B cell (primary cell): ENCODE measurements around the gene UTP15. TPM values are rescaled to one million over a fixed set of nuclear protein-coding genes. Genes with fewer than 3 reads are reported as not detected.

ENCODE experiments used
- ATAC-seq: fragments of 200-7000 bp; cut with Tn5 transposase; one replicate; pipeline ENCODE4 v1.10.0; 2021; ENCODE audit warnings: low read depth, mild to moderate bottlenecking, moderate number of reproducible peaks, moderate library complexity
- CTCF ChIA-PET: fragments of 350-600 bp; sonication (Branson Sonifier 250); formaldehyde crosslinking; loops from one replicate; lab custom pipeline; 2021; ENCODE audit warnings: antibody characterized with exemption, inconsistent platforms; lab: Charles Lee
- POLR2A ChIA-PET: fragments of 350-600 bp; sonication (Branson Sonifier 250); formaldehyde crosslinking; loops from one replicate; lab custom pipeline; 2021; ENCODE audit warnings: antibody characterized with exemption; lab: Charles Lee
- DNase-seq: peaks from one replicate; pipeline ENCODE4 v3.0.0; 2013
- H2AFZ ChIP-seq: 2 replicates; pipeline ENCODE4 v1.6.1; 2012; ENCODE audit warnings: mild to moderate bottlenecking, low read depth, low read length; ENCODE audit not compliant: insufficient read depth, poor library complexity, severe bottlenecking
- H3K27ac ChIP-seq, 2 donors: 1 replicate in 1 of 2; 2 replicates in 1 of 2; pipeline ENCODE4 v1.5.1; 2012 to 2013; ENCODE audit warnings: low read length in 2 of 2, mild to moderate bottlenecking in 2 of 2, moderate library complexity in 1 of 2
- H3K27me3 ChIP-seq, 4 experiments: fragments of 200-600 bp in 1 of 4; sonication (generic) in 1 of 4; replicated peaks in 1 of 4; 1 replicate in 2 of 4; 2 replicates in 2 of 4; pipeline versions ENCODE4 v1.6.1 to v1.7.0; 2013 to 2016; ENCODE audit warnings: low read length in 3 of 4, mild to moderate bottlenecking in 2 of 4, mixed read lengths in 1 of 4, moderate library complexity in 1 of 4; ENCODE audit not compliant: insufficient read depth in 4 of 4, control insufficient read depth in 3 of 4; ENCODE audit errors: control extremely low read depth in 1 of 4
- H3K36me3 ChIP-seq, 2 experiments: replicated peaks in 1 of 2; 1 replicate in 1 of 2; 2 replicates in 1 of 2; pipeline versions ENCODE4 v1.6.1 to v1.7.1; 2013; ENCODE audit warnings: low read length in 1 of 2; ENCODE audit not compliant: insufficient read depth in 2 of 2, control insufficient read depth in 1 of 2; ENCODE audit errors: control extremely low read depth in 1 of 2, extremely low read depth in 1 of 2
- H3K4me1 ChIP-seq, 2 donors: fragments of 200-600 bp in 1 of 2; sonication (generic) in 1 of 2; 1 replicate in 1 of 2; 2 replicates in 1 of 2; pipeline versions ENCODE4 v1.5.1 to v1.6.1; 2013 to 2017; ENCODE audit warnings: low read length in 2 of 2; ENCODE audit not compliant: control insufficient read depth in 2 of 2, insufficient read depth in 2 of 2
- H3K4me2 ChIP-seq: replicated peaks from 2 replicates; pipeline ENCODE3; 2012; ENCODE audit warnings: mild to moderate bottlenecking, low read depth, low read length; ENCODE audit not compliant: poor library complexity, severe bottlenecking
- H3K4me3 ChIP-seq, 5 experiments: fragments of 200-600 bp in 1 of 5; sonication (generic) in 1 of 5; 1 replicate in 3 of 5; 2 replicates in 2 of 5; pipeline versions ENCODE4 v1.5.1 to v1.7.0; 2011 to 2016; ENCODE audit warnings: low read length in 4 of 5, mild to moderate bottlenecking in 4 of 5, low read depth in 2 of 5, control low read depth in 1 of 5, moderate library complexity in 1 of 5; ENCODE audit not compliant: insufficient read depth in 1 of 5; ENCODE audit errors: control extremely low read depth in 1 of 5, extremely low read depth in 1 of 5
- H3K79me2 ChIP-seq: fragments of 200-600 bp; sonication (generic); one replicate; pipeline ENCODE4 v1.6.0; 2016; ENCODE audit warnings: low read length; ENCODE audit not compliant: control insufficient read depth, insufficient read depth
- H3K9ac ChIP-seq: fragments of 200-600 bp; sonication (generic); 2 replicates; pipeline ENCODE4 v1.6.1; 2017; ENCODE audit warnings: mild to moderate bottlenecking, low read length, moderate library complexity
- H3K9me3 ChIP-seq, 3 donors: one replicate each; pipeline versions ENCODE4 v1.6.1 to v1.7.1; 2013; ENCODE audit warnings: low read length in 2 of 3; ENCODE audit not compliant: control insufficient read depth in 2 of 3, insufficient read depth in 1 of 3; ENCODE audit errors: control extremely low read depth in 1 of 3
- H4K20me1 ChIP-seq: 2 replicates; pipeline ENCODE4 v1.6.0; 2012; ENCODE audit warnings: mild to moderate bottlenecking, low read length; ENCODE audit not compliant: insufficient read depth, control insufficient read depth, poor library complexity, severe bottlenecking
- H3K27ac Mint-ChIP-seq: one replicate; pipeline ENCODE4 v1.8.0; 2021; ENCODE audit warnings: mixed read lengths
- H3K27me3 Mint-ChIP-seq: one replicate; pipeline ENCODE4 v1.8.0; 2021; ENCODE audit warnings: mixed read lengths
- H3K4me1 Mint-ChIP-seq: one replicate; pipeline ENCODE4 v1.8.0; 2021; ENCODE audit warnings: mixed read lengths
- H3K4me3 Mint-ChIP-seq: one replicate; pipeline ENCODE4 v1.8.0; 2021; ENCODE audit warnings: mixed read lengths
- H3K9me3 Mint-ChIP-seq: one replicate; pipeline ENCODE4 v1.8.0; 2022; ENCODE audit warnings: mixed read lengths; ENCODE audit not compliant: insufficient read depth
- EZH2 ChIP-seq: IDR thresholded peaks from 2 replicates; pipeline ENCODE4 v1.6.1; 2012; ENCODE audit warnings: borderline replicate concordance, low read depth, mild to moderate bottlenecking, moderate library complexity, low read length; ENCODE audit not compliant: insufficient read depth, poor library complexity, severe bottlenecking
- WGBS: methylation state at CpG from one replicate; pipeline ENCODE4 v1.1.5; 2013; ENCODE audit warnings: missing lambda C conversion rate; ENCODE audit not compliant: insufficient coverage; 5-methylcytosine and 5-hydroxymethylcytosine counted together
- intact Hi-C: fragments of 100-400 bp; cut with micrococcal nuclease; formaldehyde crosslinking; loops from one replicate; pipeline ENCODE4 v1.10.0; 2022
- polyA plus RNA-seq: library from polyadenylated mRNA; depleted of rRNA; stranded (reverse); fragments of >200 nt; gene quantifications from 2 replicates; pipeline ENCODE4 v1.2.3, GENCODE V29; 2012
- total RNA-seq, 2 donors: library from RNA; stranded (reverse); fragments of 120-200 nt in 1 of 2; gene quantifications; 1 replicate in 1 of 2; 2 replicates in 1 of 2; pipeline versions ENCODE4 v1.2.3 to v1.2.4, GENCODE V29; 2013 to 2022
- TF ChIP-seq, protein P1 (sequence below): fragments of 200-600 bp; IDR thresholded peaks from one replicate; pipeline ENCODE4 v1.8.0; 2022; ENCODE audit warnings: antibody characterized with exemption, mild to moderate bottlenecking

Gene UTP15
- total and polyA plus RNA-seq, 2 donors (not counting 1 experiment from before 2014, with no cell fraction given) = 17.1 to 25.3 TPM

- no peak for ATAC-seq
- Histone ChIP-seq H3K9ac (no peak overlapping the region), H4K20me1 (no peaks in the 10 kb centered on the region), H3K4me3 (no peak overlapping the region), H3K36me3 (no peaks in the 10 kb centered on the region), H3K27me3 (peaks cover 0 to 6% (median 3%) of the 10 kb centered on the region in 4 experiments), H3K4me2 (no peak overlapping the region), H3K4me1 (no peaks in the 10 kb centered on the region), H3K79me2 (no peaks in the 10 kb centered on the region), H3K27ac (no peak overlapping the region), H3K9me3 (no peaks in the 10 kb centered on the region), H2AFZ (no peak overlapping the region)
- no peak for DNase-seq
- Mint-ChIP-seq H3K27ac (no peak overlapping the region), H3K27me3 (peaks cover 32% of the 10 kb centered on the region), H3K9me3 (no peaks in the 10 kb centered on the region), H3K4me3 (no peak overlapping the region), H3K4me1 (no peaks in the 10 kb centered on the region)
- WGBS = 100% methylated on average over 2 of the region's 2 CpGs
- intact Hi-C loops = loop anchor here (10.0 kb wide), 1 partner anchor 585 kb away; the partner anchor contains the start of gene FCHO2
- ChIA-PET CTCF (interaction anchor here (0.7 to 1.7 kb wide), 4 partner anchors 8 to 53 kb away, joined by 3 to 7 read pairs (median 4); no protein-coding TSS in a partner anchor), POLR2A (no interaction called here)
- TF ChIP-seq EZH2 = no peak
- TF ChIP-seq, protein P1, sequence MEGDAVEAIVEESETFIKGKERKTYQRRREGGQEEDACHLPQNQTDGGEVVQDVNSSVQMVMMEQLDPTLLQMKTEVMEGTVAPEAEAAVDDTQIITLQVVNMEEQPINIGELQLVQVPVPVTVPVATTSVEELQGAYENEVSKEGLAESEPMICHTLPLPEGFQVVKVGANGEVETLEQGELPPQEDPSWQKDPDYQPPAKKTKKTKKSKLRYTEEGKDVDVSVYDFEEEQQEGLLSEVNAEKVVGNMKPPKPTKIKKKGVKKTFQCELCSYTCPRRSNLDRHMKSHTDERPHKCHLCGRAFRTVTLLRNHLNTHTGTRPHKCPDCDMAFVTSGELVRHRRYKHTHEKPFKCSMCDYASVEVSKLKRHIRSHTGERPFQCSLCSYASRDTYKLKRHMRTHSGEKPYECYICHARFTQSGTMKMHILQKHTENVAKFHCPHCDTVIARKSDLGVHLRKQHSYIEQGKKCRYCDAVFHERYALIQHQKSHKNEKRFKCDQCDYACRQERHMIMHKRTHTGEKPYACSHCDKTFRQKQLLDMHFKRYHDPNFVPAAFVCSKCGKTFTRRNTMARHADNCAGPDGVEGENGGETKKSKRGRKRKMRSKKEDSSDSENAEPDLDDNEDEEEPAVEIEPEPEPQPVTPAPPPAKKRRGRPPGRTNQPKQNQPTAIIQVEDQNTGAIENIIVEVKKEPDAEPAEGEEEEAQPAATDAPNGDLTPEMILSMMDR = no peak
Observed at GRCh38 chr5:73539730-73540129, 25.8 kb upstream of the UTP15 start.

DNA sequence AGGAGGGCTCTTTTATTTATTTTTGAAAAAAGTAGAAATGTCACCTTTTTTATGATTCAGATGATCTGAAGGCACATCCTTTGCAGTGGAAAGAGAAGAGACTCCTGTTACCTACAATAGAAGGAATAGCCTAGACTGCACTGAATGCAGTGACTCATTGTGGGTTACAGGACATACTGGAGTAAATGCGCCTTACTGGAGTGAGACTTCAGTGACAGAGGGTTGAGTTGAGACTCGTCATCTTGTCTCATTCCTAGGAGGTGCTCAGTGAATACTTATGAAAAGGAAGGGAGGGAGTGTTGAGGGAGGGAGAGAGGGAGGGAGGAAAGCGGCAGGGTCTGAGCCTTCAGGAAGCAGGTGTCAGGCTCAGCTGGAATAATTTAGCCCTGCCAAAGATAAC lies 25.4 kb upstream of the UTP15 start:
- Mint-ChIP-seq H3K9me3 (no peaks in the 10 kb centered on the region), H3K27ac (no peak overlapping the region), H3K27me3 (peaks cover 31% of the 10 kb centered on the region), H3K4me1 (no peaks in the 10 kb centered on the region), H3K4me3 (no peak overlapping the region)
- ATAC-seq = no peak
- ChIA-PET CTCF (interaction anchor here (1.7 kb wide), 1 partner anchor 10 kb away, joined by 7 read pairs; no protein-coding TSS in a partner anchor), POLR2A (no interaction called here)
- H3K4me3 ChIP-seq = no peak overlapping the region
- no peaks in the 10 kb centered on the region for H3K79me2 ChIP-seq
- WGBS = 45% methylated on average over 3 of the region's 3 CpGs
- peaks cover 0 to 6% (median 3%) of the 10 kb centered on the region in 4 experiments for H3K27me3 ChIP-seq
- H3K36me3 ChIP-seq = no peaks in the 10 kb centered on the region
- DNase-seq = no peak
- no peaks in the 10 kb centered on the region for H3K9me3 ChIP-seq
- intact Hi-C loops = no loop called here
- no peak overlapping the region for H3K9ac ChIP-seq
- no peaks in the 10 kb centered on the region for H3K4me1 ChIP-seq
- no peak overlapping the region for H3K27ac ChIP-seq
- H3K4me2 ChIP-seq = no peak overlapping the region
- H4K20me1 ChIP-seq = no peaks in the 10 kb centered on the region
- no peak for TF ChIP-seq EZH2
- TF ChIP-seq, protein P1 = no peak
- no peak overlapping the region for H2AFZ ChIP-seq
